Skeletal muscle tissue (tissue), 4 donors: ENCODE measurements around the gene C20orf141. TPM values are rescaled to one million over a fixed set of nuclear protein-coding genes. Genes with fewer than 3 reads are reported as not detected.
"Not testable (repeated sequence)": the region's sequence is repeated elsewhere in the genome, so short reads cannot be mapped to it uniquely, and the experiment has no call there.

Experiments
- H3K27ac ChIP-seq: one replicate; pipeline ENCODE4 v1.7.0; 2013; ENCODE audit warnings: mild to moderate bottlenecking, low read depth, low read length, inconsistent platforms
- H3K27me3 ChIP-seq, 3 donors: one replicate each; pipeline ENCODE4 v1.7.0; 2013; ENCODE audit warnings: low read length in 3 of 3; ENCODE audit not compliant: control insufficient read depth in 3 of 3, insufficient read depth in 3 of 3
- H3K36me3 ChIP-seq, 3 donors: one replicate each; pipeline ENCODE4 v1.7.0; 2013; ENCODE audit warnings: low read length in 3 of 3; ENCODE audit not compliant: control insufficient read depth in 3 of 3, insufficient read depth in 3 of 3
- H3K4me1 ChIP-seq, 3 donors: one replicate each; pipeline ENCODE4 v1.7.0; 2013; ENCODE audit warnings: low read length in 3 of 3, mild to moderate bottlenecking in 3 of 3; ENCODE audit not compliant: control insufficient read depth in 3 of 3, insufficient read depth in 3 of 3
- H3K4me3 ChIP-seq, 3 donors: one replicate each; pipeline ENCODE4 v1.7.0; 2013; ENCODE audit warnings: low read length in 3 of 3
- H3K9ac ChIP-seq, 3 donors: one replicate each; pipeline ENCODE4 v1.7.0; 2013; ENCODE audit warnings: low read length in 3 of 3, mild to moderate bottlenecking in 3 of 3, moderate library complexity in 2 of 3, low read depth in 1 of 3
- H3K9me3 ChIP-seq, 3 donors: one replicate each; pipeline ENCODE4 v1.7.0; 2013; ENCODE audit warnings: low read length in 3 of 3; ENCODE audit not compliant: control insufficient read depth in 3 of 3
- total RNA-seq: library from RNA; depleted of rRNA; stranded (reverse); fragments of >200 nt; gene quantifications from one replicate; pipeline ENCODE4 v1.2.3, GENCODE V29; 2014
- donor health status: Osteomylitis.

Gene C20orf141, protein sequence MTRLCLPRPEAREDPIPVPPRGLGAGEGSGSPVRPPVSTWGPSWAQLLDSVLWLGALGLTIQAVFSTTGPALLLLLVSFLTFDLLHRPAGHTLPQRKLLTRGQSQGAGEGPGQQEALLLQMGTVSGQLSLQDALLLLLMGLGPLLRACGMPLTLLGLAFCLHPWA
- total RNA-seq, result not detected

DNA sequence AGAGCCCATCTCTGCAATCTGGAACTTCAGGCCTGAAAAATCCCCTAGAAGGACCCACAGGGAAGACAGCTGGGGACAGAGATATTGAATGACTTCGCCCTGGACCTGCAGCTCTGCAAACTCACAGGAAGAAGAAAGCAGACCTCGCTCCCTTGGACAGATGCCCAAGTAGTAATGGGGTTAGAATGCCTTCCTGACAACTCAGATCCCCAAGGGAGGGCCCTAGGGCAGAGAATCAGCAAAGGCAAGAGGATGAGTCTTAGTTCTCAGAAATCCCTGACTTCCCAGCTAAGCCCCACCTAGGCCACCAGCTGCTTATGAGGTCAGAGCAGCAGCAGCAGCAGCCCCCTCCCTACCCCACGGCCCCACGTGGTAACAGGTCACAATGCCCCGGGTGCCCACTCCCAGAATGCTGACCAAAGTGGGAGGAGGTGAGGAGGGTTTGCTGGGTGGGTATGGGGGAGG lies at the start of gene C20orf141:
Gene C20orf141, plus strand, starts transcription at position 401 of the 465 bp plus-strand sequence. CDS start 198 bp downstream, outside the sequence.
- Histone ChIP-seq H3K27ac (no peak within 1 kb of the TSS), H3K4me1 (peaks cover 0 to 13% (median 0%) of the 10 kb centered on the region in 3 donors), H3K36me3 (no peaks in the 10 kb centered on the region), H3K4me3 (no peak within 1 kb of the TSS), H3K9me3 (peaks cover 0 to 3% (median 2%) of the 10 kb centered on the region in 3 donors), H3K27me3 (peaks cover 6 to 19% (median 15%) of the 10 kb centered on the region in 3 donors), H3K9ac (no peak within 1 kb of the TSS)

DNA sequence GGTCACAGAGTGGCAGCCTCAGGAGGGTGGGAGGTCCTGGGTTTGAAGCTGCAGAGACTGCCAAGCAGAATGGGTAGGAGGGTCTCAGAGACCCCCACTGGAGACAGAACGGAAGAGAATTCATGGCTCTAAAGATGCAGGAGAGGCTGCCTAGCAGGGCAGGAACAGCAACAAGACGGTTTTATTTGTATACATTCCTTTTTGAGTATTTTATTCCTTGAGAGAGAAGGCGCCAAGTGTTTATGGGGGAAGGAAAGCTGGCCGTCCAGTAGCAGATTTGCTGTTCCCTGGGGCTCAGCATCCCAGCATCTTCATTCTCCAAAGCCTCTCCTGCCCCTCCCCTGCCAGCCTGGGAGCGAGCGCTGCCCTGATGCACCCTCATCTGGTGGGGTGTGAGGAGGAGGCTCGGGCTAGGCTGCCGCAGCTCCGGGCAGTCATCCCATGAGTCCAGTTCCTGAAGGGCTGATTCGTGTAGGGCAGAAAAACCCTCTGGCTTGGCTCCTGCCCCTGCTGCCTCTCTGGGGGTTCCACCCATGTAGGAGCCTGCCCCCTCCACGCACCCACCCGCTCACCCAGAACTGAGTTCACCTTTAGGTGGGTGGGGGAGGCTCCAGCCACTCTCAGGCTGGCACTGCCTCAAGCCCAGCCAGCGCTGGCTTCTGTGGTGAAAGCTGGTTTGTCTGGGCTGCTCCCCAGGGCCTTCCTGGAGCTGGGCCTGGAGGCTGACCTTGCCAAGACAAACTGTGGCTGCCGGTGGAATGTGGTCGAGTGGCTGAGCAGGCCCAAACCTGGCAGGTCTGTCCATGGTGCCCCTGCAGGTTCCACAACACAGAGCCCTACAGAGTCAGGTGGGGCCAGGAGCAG lies 46.8 kb upstream of the C20orf141 start:
- peaks cover 15 to 39% (median 34%) of the 10 kb centered on the region in 3 donors for H3K27me3 ChIP-seq
- peaks cover 0 to 2% (median 0%) of the 10 kb centered on the region in 3 donors for H3K9me3 ChIP-seq
- no peak overlapping the region for H3K9ac ChIP-seq
- H3K4me3 ChIP-seq, result no peak overlapping the region
- no peak overlapping the region for H3K27ac ChIP-seq
- no peaks in the 10 kb centered on the region for H3K36me3 ChIP-seq
- peaks cover 0 to 7% (median 0%) of the 10 kb centered on the region in 3 donors for H3K4me1 ChIP-seq

DNA sequence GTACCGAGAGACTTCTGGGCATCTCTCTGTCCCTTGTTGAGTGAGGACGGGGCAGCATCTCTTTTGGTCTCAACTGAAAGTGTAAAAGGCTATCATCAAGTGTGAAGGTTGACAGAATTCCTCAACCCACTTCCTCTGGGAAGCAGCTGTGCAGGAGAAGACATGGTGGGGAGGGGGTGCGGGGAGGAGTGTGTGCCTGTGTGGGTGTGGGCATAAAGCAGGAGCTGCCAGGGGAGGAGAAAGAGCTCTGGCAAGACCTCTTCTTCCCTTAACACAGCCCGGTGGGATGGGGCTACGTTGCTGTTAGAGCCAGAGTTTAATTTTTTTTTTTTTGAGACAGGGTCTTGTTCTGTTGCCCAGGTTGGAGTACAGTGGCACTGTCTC lies 46.2 kb upstream of the C20orf141 start:
- H3K9ac ChIP-seq, result no peak overlapping the region
- H3K4me1 ChIP-seq, result peaks cover 0 to 7% (median 0%) of the 10 kb centered on the region in 3 donors
- no peak overlapping the region for H3K4me3 ChIP-seq
- H3K27ac ChIP-seq, result no peak overlapping the region
- H3K27me3 ChIP-seq, result peaks cover 15 to 36% (median 29%) of the 10 kb centered on the region in 3 donors
- H3K36me3 ChIP-seq, result no peaks in the 10 kb centered on the region
- peaks cover 0 to 2% (median 0%) of the 10 kb centered on the region in 3 donors for H3K9me3 ChIP-seq

DNA sequence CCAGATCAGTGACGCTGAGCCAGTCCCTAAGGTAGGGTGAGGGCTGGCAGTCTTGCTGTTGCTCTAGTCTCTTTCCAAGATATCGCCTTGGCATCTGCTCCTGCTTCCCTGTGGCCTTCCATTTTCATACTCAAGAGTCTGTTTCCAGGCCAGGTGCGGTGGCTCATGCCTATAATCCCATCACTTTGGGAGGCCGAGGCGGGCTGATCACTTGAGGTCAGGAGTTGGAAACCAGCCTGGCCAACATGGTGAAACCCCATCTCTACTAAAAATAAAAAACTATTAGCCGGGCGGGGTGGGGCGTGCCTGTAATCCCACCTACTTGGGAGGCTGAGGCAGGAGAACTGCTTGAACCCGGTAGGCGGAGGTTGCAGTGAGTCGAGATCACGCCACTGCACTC lies 44.7 kb upstream of the C20orf141 start:
- H3K27ac ChIP-seq, H3K9me3 ChIP-seq, H3K36me3 ChIP-seq, H3K4me3 ChIP-seq, H3K4me1 ChIP-seq, H3K9ac ChIP-seq: not testable (repeated sequence)
- peaks cover 15 to 30% (median 23%) of the 10 kb centered on the region in 3 donors for H3K27me3 ChIP-seq

DNA sequence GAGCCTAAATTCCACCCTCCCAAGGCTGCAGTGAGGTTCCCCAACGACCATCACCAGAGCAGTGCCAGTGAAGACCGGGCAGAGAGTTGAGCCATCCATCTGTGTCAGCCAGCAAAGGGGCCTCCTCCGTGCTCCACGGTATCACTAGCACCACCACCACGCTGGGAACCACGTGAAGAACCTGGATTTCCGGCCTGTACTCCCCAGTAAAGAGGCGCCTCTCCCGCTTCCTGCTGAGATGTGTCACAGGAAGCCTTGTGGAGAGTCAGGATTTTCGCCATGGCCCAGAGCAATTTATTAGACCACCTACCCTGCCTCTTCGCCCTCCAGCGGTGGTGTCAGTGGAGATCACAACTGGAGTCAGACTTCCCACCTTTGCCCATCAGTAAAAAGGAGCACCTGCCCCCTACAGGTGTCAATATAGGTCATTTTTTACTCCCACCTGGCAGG lies 43.1 kb upstream of the C20orf141 start:
- peaks cover 0 to 7% (median 0%) of the 10 kb centered on the region in 3 donors for H3K4me1 ChIP-seq

DNA sequence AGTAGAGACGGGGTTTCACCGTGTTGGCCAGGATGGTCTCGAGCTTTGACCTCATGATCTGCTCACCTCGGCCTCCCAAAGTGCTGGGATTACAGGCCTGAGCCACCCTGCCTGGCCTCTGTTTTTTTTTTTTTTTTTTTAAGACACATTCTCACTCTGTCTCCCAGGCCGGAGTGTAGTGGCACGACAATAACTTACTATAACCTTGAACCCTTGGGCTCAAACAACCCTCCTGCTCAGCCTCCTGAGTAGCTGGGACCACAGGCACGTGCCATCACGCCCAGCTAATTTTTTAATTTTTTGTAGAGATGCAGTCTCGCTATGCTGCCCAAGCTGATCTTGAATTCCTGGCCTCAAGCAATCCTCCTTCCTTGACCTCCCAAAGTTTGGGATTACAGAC lies 41.0 kb upstream of the C20orf141 start:
- Histone ChIP-seq H3K9ac (no peak overlapping the region), H3K36me3 (no peaks in the 10 kb centered on the region), H3K27ac (no peak overlapping the region), H3K4me3 (no peak overlapping the region), H3K27me3 (peaks cover 8 to 22% (median 9%) of the 10 kb centered on the region in 3 donors), H3K9me3 (peaks cover 0 to 3% (median 2%) of the 10 kb centered on the region in 3 donors), H3K4me1 (no peaks in the 10 kb centered on the region)

More for the DNA sequence above, 43.1 kb upstream of the C20orf141 start:
- H3K9me3 ChIP-seq, result peaks cover 0 to 3% (median 2%) of the 10 kb centered on the region in 3 donors
- H3K4me3 ChIP-seq, result no peak overlapping the region
- H3K27me3 ChIP-seq, result peaks cover 15 to 30% (median 23%) of the 10 kb centered on the region in 3 donors
- no peaks in the 10 kb centered on the region for H3K36me3 ChIP-seq
- no peak overlapping the region for H3K27ac ChIP-seq
- no peak overlapping the region for H3K9ac ChIP-seq

DNA sequence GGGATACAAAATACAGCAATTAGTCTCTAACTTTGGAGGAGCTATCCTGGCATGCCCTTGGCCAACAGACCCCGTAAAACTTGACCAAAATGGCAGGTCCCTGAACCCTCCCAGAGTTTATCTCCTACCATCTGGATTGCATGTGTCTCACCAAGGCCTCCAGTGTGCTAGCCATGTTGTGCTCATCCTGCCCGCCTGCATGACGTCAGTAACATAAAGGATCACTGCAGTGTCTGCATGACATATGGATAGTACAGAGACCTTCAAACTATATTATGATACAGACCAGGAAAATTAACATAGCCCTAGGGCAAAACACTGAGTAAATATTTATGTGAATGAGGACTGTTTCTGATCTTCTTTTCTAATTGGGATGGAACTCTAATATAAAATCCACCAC lies 39.6 kb upstream of the C20orf141 start:
- Histone ChIP-seq H3K9ac (no peak overlapping the region), H3K4me1 (no peaks in the 10 kb centered on the region), H3K27ac (no peak overlapping the region), H3K27me3 (peaks cover 0 to 13% (median 0%) of the 10 kb centered on the region in 3 donors), H3K9me3 (peaks cover 0 to 3% (median 2%) of the 10 kb centered on the region in 3 donors), H3K36me3 (no peaks in the 10 kb centered on the region), H3K4me3 (no peak overlapping the region)

DNA sequence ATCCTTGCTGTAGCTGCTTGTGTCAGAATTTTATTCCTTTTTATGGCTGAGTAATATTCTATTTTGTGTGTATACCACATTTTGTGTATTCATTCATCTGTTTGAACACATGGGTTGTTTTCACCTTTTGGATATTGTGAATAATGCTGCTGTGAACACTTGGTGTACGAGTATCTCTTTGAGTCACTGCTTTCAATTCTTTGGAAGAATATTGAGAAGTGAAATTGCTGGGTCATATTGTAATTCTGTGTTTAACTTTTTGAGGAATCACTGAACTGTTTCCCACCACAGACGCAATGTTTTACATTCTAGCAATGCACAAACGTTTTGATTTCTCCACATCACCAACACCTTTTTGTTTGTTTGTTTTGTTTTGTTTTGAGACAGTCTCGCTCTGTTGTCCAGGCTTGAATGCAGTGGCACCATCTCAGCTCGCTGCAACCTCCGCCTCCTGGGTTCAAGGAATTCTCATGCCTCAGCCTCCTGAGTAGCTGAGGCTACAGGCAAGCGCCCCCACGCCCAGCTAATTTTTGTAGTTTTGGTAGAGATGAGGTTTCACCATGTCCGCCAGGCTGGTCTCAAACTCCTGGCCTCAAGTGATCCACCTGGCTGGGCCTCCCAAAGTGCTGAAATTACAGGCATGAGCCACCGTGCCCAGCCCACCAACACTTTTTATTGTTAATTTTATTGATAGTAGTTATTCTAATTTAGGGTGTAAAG lies 36.0 kb upstream of the C20orf141 start:
- peaks cover 3 to 20% (median 8%) of the 10 kb centered on the region in 3 donors for H3K27me3 ChIP-seq

DNA sequence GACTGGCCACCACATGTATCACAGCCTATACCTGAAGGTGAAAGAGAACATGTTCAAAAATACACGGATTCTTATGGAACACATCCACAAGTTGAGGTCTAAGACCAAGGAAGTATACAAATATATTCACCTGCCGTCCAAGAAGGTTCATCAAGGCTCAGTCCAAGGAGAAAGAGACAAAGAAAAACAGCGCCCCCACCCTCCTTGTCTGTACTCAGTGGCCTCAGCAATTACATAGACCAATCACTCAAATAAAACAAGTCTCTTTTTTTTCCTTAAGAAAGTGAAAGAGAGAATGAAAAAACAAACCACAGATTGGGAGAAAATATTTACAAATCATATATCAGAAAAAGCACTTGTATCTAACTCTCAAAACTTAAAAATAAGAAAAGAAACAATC lies 33.8 kb upstream of the C20orf141 start:
- H3K27me3 ChIP-seq, result peaks cover 3 to 17% (median 8%) of the 10 kb centered on the region in 3 donors
- no peaks in the 10 kb centered on the region for H3K9me3 ChIP-seq
- no peaks in the 10 kb centered on the region for H3K36me3 ChIP-seq
- H3K4me1 ChIP-seq, result no peaks in the 10 kb centered on the region
- no peak overlapping the region for H3K27ac ChIP-seq
- no peak overlapping the region for H3K4me3 ChIP-seq
- H3K9ac ChIP-seq, result no peak overlapping the region

More for the DNA sequence above, 36.0 kb upstream of the C20orf141 start:
- no peak overlapping the region for H3K4me3 ChIP-seq
- no peak overlapping the region for H3K27ac ChIP-seq
- H3K9ac ChIP-seq, result no peak overlapping the region
- no peaks in the 10 kb centered on the region for H3K4me1 ChIP-seq
- H3K9me3 ChIP-seq, result peaks cover 0 to 3% (median 0%) of the 10 kb centered on the region in 3 donors
- no peaks in the 10 kb centered on the region for H3K36me3 ChIP-seq
